K562 (cell line): ENCODE measurements around the gene MIDN. TPM values are rescaled to one million over a fixed set of nuclear protein-coding genes. Genes with fewer than 3 reads are reported as not detected.
A peak's percentile ranks its signal among the peaks of the same experiment; 100 is the strongest.

Experiments
- C11orf30 ChIP-seq: fragments of 450-650 bp; IDR thresholded peaks from 2 replicates; pipeline ENCODE4 v1.6.1; 2016; ENCODE audit warnings: low read depth, mild to moderate bottlenecking
- GABPB1 ChIP-seq: sonication (generic); formaldehyde crosslinking; IDR thresholded peaks from 2 replicates; pipeline ENCODE4 v1.8.0; 2022; ENCODE audit warnings: mild to moderate bottlenecking, missing genetic modification reagents
- HDAC1 ChIP-seq, 2 experiments: fragments of 450-650 bp; IDR thresholded peaks; 2 replicates each; pipeline ENCODE4 v1.6.1; 2016 to 2017; ENCODE audit warnings: inconsistent platforms in 1 of 2, mild to moderate bottlenecking in 1 of 2, moderate library complexity in 1 of 2
- NFIC ChIP-seq: fragments of 450-650 bp; IDR thresholded peaks from 2 replicates; pipeline ENCODE4 v1.6.1; 2017; ENCODE audit warnings: mild to moderate bottlenecking, inconsistent platforms
- NFRKB ChIP-seq: fragments of 450-650 bp; IDR thresholded peaks from 2 replicates; pipeline ENCODE4 v1.6.1; 2016; ENCODE audit warnings: low read depth
- NR2C2 ChIP-seq, 2 experiments: fragments of 200-800 bp in 1 of 2; sonication (Bioruptor generic) in 1 of 2; sonication (generic) in 1 of 2; formaldehyde crosslinking in 1 of 2; IDR thresholded peaks; 2 replicates each; pipeline versions ENCODE4 v1.6.1 to v1.8.0; 2016 to 2022; ENCODE audit warnings: mild to moderate bottlenecking in 1 of 2, missing compliant biosample characterization in 1 of 2, missing genetic modification characterization in 1 of 2, missing genetic modification reagents in 1 of 2
- POLR2G ChIP-seq: fragments of 200-400 bp; formaldehyde crosslinking; IDR thresholded peaks from 2 replicates; pipeline ENCODE4 v1.6.1; 2017; ENCODE audit warnings: low read depth, mild to moderate bottlenecking, antibody characterized with exemption, low read length, moderate library complexity
- PPARD ChIP-seq: fragments of 250-450 bp; sonication (Bioruptor Pico); IDR thresholded peaks from 2 replicates; pipeline ENCODE4 v1.8.0; 2022; ENCODE audit warnings: inconsistent platforms, mild to moderate bottlenecking, moderate library complexity
- SFPQ ChIP-seq: fragments of 200-400 bp; formaldehyde crosslinking; IDR thresholded peaks from 2 replicates; pipeline ENCODE4 v1.6.1; 2017; ENCODE audit warnings: mild to moderate bottlenecking, low read depth, low read length, moderate library complexity
- ZNF239 ChIP-seq: fragments of 250-450 bp; sonication (Bioruptor Pico); IDR thresholded peaks from 2 replicates; pipeline ENCODE4 v1.4.0; 2020; ENCODE audit warnings: mild to moderate bottlenecking
- ZNF696 ChIP-seq: fragments of 250-450 bp; sonication (Bioruptor Pico); conservative IDR thresholded peaks from 2 replicates; pipeline ENCODE4 v1.4.0; 2020; ENCODE audit warnings: mild to moderate bottlenecking, moderate library complexity
- polyA plus RNA-seq, 8 experiments: library from polyadenylated mRNA; depleted of rRNA in 4 of 8; stranded (reverse) in 5 of 8; unstranded in 3 of 8; fragments of >200 nt; fragmentation: Nextera tagmentation in 2 of 8; fragmentation: Illumina TruSeq in 1 of 8; extraction: Ambion mirVana in 2 of 8; extraction: Trizol in 1 of 8; gene quantifications; 2 replicates each; pipeline versions ENCODE4 v1.2.1 to v1.2.3, GENCODE V29; 2011 to 2014; ENCODE audit warnings: inconsistent platforms in 1 of 8, missing spikeins in 1 of 8
- total RNA-seq, 7 experiments: library from RNA; depleted of rRNA in 6 of 7; stranded (reverse); fragments of >200 nt in 6 of 7; fragmentation: Illumina TruSeq in 2 of 7; extraction: Trizol in 2 of 7; gene quantifications; 2 replicates each; pipeline versions ENCODE4 v1.2.1 to v1.2.3, GENCODE V29; 2011 to 2021; ENCODE audit warnings: low replicate concordance in 1 of 7
- TF ChIP-seq, protein P1 (sequence below): sonication (generic); formaldehyde crosslinking; IDR thresholded peaks from 2 replicates; pipeline ENCODE4 v1.8.0; 2022; ENCODE audit warnings: mild to moderate bottlenecking, missing genetic modification reagents
- TF ChIP-seq, protein P2 (sequence below): fragments of 450-650 bp; IDR thresholded peaks from 2 replicates; pipeline ENCODE4 v1.6.1; 2016; ENCODE audit warnings: mild to moderate bottlenecking, moderate library complexity

Gene MIDN
- total and polyA plus RNA-seq, 9 of the 15 experiments (the other 6 are each of a cell fraction or from before 2014, with no cell fraction given): 0.17 to 120 (median 10.1) TPM

DNA sequence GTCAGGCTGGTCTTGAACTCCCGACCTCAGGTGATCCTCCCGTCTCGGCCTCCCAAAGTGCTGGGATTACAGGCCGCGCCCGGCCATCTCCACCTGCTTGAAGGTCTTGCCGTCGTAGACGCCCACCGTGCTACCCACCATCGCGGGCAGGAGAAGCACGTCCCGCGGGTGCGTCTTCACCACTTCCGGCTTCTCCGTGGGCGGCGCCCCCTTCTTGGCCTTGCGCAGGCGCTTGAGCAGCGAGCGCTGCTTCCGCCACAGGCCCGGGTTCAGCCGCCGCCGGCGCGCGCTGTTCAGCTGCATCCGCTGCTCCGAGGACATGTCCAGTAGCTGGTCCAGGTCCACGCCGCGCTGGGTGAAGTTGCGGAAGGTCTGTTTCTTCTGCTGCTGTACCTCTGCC lies 58.9 kb downstream of the MIDN start (continued):
- TF ChIP-seq, protein P1, sequence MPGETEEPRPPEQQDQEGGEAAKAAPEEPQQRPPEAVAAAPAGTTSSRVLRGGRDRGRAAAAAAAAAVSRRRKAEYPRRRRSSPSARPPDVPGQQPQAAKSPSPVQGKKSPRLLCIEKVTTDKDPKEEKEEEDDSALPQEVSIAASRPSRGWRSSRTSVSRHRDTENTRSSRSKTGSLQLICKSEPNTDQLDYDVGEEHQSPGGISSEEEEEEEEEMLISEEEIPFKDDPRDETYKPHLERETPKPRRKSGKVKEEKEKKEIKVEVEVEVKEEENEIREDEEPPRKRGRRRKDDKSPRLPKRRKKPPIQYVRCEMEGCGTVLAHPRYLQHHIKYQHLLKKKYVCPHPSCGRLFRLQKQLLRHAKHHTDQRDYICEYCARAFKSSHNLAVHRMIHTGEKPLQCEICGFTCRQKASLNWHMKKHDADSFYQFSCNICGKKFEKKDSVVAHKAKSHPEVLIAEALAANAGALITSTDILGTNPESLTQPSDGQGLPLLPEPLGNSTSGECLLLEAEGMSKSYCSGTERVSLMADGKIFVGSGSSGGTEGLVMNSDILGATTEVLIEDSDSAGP (CRISPR knock-in tag): no peak
- no peak for TF ChIP-seq C11orf30
- peak; percentile 62 for TF ChIP-seq GABPB1 (CRISPR knock-in tag)
- no peak for TF ChIP-seq PPARD
- peak in 1 of 2 experiments; percentile 68; a peak in 2 of 4 replicates for TF ChIP-seq HDAC1 (IDR thresholded peaks at IDR 0.05)
- TF ChIP-seq ZNF239 (CRISPR knock-in tag): no peak
- TF ChIP-seq NFIC: 0 out of 2 replicates have a peak, but pooled peaks have one; percentile 15
- TF ChIP-seq NR2C2 (CRISPR knock-in tag; IDR thresholded peaks at IDR 0.05): no peak
- TF ChIP-seq NR2C2 (tag; IDR thresholded peaks at IDR 0.05): peak; percentile 55; the same call in 1 of the 2 replicates
- TF ChIP-seq POLR2G: peak; percentile 84
- TF ChIP-seq ZNF696: no peak
- no peak for TF ChIP-seq NFRKB
- TF ChIP-seq, protein P2, sequence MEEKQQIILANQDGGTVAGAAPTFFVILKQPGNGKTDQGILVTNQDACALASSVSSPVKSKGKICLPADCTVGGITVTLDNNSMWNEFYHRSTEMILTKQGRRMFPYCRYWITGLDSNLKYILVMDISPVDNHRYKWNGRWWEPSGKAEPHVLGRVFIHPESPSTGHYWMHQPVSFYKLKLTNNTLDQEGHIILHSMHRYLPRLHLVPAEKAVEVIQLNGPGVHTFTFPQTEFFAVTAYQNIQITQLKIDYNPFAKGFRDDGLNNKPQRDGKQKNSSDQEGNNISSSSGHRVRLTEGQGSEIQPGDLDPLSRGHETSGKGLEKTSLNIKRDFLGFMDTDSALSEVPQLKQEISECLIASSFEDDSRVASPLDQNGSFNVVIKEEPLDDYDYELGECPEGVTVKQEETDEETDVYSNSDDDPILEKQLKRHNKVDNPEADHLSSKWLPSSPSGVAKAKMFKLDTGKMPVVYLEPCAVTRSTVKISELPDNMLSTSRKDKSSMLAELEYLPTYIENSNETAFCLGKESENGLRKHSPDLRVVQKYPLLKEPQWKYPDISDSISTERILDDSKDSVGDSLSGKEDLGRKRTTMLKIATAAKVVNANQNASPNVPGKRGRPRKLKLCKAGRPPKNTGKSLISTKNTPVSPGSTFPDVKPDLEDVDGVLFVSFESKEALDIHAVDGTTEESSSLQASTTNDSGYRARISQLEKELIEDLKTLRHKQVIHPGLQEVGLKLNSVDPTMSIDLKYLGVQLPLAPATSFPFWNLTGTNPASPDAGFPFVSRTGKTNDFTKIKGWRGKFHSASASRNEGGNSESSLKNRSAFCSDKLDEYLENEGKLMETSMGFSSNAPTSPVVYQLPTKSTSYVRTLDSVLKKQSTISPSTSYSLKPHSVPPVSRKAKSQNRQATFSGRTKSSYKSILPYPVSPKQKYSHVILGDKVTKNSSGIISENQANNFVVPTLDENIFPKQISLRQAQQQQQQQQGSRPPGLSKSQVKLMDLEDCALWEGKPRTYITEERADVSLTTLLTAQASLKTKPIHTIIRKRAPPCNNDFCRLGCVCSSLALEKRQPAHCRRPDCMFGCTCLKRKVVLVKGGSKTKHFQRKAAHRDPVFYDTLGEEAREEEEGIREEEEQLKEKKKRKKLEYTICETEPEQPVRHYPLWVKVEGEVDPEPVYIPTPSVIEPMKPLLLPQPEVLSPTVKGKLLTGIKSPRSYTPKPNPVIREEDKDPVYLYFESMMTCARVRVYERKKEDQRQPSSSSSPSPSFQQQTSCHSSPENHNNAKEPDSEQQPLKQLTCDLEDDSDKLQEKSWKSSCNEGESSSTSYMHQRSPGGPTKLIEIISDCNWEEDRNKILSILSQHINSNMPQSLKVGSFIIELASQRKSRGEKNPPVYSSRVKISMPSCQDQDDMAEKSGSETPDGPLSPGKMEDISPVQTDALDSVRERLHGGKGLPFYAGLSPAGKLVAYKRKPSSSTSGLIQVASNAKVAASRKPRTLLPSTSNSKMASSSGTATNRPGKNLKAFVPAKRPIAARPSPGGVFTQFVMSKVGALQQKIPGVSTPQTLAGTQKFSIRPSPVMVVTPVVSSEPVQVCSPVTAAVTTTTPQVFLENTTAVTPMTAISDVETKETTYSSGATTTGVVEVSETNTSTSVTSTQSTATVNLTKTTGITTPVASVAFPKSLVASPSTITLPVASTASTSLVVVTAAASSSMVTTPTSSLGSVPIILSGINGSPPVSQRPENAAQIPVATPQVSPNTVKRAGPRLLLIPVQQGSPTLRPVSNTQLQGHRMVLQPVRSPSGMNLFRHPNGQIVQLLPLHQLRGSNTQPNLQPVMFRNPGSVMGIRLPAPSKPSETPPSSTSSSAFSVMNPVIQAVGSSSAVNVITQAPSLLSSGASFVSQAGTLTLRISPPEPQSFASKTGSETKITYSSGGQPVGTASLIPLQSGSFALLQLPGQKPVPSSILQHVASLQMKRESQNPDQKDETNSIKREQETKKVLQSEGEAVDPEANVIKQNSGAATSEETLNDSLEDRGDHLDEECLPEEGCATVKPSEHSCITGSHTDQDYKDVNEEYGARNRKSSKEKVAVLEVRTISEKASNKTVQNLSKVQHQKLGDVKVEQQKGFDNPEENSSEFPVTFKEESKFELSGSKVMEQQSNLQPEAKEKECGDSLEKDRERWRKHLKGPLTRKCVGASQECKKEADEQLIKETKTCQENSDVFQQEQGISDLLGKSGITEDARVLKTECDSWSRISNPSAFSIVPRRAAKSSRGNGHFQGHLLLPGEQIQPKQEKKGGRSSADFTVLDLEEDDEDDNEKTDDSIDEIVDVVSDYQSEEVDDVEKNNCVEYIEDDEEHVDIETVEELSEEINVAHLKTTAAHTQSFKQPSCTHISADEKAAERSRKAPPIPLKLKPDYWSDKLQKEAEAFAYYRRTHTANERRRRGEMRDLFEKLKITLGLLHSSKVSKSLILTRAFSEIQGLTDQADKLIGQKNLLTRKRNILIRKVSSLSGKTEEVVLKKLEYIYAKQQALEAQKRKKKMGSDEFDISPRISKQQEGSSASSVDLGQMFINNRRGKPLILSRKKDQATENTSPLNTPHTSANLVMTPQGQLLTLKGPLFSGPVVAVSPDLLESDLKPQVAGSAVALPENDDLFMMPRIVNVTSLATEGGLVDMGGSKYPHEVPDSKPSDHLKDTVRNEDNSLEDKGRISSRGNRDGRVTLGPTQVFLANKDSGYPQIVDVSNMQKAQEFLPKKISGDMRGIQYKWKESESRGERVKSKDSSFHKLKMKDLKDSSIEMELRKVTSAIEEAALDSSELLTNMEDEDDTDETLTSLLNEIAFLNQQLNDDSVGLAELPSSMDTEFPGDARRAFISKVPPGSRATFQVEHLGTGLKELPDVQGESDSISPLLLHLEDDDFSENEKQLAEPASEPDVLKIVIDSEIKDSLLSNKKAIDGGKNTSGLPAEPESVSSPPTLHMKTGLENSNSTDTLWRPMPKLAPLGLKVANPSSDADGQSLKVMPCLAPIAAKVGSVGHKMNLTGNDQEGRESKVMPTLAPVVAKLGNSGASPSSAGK: no peak
- TF ChIP-seq SFPQ: no peak
